GM12801 (cell line): ENCODE measurements around the gene EXOSC2.

Experiments
- TF ChIP-seq, protein P1 (sequence below): IDR thresholded peaks from one replicate; pipeline ENCODE4 v1.5.1; 2011; ENCODE audit warnings: control low read depth; ENCODE audit not compliant: insufficient read length; ENCODE audit errors: extremely low read depth

The EXOSC2 gene

DNA sequence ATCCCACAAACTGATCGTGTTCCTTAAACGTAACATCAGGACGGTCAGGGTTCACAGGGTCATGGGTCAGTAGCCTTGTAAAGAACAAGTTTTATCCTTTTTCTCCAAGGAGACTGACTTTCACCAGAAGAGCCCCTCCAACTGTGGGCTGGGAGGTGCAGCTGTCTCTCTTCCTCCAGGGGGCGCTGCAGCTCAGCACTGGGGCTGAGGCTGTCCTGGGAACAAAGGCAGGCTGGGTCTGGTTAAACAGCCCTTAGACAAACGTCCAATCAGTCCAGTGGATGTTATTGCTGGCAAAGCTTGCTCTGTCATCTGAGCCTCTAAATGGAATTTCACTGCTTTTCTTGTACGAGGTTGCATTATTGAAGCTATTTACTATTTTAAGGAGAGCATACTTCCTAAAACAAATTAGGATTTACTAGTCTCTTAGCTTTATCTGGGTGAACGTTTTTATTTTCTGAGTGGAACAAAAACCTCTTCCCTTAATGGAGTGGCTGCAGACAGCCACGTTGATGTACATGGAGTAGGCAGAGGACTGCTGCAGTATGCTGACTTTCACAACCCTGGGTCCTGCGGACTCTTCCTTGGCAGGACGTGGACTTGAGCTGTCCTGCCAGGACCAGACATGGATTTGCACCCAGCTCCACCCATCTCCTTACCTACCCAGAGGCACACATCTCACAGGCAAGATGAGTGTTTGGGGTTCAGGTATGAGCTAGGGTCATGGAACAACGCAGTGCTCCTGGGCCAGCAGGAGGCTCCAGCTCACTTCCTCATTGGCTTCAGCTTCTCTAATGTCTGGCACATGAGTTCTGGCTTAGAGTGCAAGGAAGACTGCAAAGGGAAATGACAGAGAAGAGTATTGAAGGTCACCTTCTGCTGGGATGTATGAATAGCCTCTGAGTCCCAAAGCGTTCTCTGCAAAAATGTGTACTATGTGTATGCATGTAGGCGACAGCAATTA, 7.8 kb downstream of the EXOSC2 start:
- TF ChIP-seq, protein P1, sequence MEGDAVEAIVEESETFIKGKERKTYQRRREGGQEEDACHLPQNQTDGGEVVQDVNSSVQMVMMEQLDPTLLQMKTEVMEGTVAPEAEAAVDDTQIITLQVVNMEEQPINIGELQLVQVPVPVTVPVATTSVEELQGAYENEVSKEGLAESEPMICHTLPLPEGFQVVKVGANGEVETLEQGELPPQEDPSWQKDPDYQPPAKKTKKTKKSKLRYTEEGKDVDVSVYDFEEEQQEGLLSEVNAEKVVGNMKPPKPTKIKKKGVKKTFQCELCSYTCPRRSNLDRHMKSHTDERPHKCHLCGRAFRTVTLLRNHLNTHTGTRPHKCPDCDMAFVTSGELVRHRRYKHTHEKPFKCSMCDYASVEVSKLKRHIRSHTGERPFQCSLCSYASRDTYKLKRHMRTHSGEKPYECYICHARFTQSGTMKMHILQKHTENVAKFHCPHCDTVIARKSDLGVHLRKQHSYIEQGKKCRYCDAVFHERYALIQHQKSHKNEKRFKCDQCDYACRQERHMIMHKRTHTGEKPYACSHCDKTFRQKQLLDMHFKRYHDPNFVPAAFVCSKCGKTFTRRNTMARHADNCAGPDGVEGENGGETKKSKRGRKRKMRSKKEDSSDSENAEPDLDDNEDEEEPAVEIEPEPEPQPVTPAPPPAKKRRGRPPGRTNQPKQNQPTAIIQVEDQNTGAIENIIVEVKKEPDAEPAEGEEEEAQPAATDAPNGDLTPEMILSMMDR: no peak

DNA sequence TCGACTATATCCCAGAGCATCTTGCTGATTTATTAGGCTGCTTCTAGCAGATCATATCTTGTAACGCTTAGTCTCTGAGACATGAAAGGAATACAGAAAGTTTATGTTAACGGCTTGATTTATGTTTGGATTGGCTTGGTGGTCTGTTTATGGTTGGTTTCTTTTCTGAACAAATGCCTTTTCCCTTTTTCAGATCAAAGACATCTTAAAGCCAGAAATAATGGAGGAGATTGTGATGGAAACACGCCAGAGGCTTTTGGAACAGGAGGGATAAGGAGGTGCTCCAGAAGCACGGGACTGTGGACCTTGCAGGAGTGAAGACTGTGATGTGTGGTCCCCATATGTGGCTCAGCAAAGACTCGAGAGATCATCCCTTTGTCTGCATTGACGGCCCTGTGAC, 9.9 kb downstream of the EXOSC2 start:
- TF ChIP-seq, protein P1: no peak

DNA sequence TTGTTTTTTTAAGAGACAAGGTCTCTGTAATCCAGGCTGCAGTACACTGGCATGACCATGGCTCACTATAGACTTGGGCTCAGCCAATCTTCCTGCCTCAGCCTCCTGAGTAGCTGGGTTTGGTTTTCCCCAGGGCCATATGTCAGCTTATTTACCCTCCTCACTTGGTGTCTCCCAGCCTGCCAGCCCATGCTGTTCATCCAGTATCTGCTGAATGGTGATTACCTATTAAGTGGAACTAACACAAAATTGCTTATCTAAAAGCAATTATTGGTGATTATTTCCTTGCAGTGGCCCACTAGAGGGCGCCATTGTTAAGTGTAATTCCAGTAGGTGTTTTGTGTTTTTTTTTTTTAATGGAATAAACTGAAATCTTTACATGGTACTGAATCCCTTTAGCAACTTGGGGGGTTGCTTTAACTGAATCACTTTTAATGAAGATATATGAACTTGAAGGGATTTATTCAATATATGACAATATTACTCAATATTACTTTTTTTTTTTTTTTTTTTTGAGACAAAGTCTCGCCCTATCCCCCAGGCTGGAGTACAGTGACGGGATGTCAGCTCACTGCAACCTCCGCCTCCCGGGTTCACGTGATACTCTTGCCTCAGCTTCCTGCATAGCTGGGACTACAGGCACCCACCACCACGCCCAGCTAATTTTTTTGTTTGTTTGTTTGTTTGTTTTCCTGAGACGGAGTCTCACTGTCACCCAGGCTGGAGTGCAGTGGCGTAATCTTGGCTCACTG, 13.8 kb downstream of the EXOSC2 start:
- TF ChIP-seq, protein P1: no peak

DNA sequence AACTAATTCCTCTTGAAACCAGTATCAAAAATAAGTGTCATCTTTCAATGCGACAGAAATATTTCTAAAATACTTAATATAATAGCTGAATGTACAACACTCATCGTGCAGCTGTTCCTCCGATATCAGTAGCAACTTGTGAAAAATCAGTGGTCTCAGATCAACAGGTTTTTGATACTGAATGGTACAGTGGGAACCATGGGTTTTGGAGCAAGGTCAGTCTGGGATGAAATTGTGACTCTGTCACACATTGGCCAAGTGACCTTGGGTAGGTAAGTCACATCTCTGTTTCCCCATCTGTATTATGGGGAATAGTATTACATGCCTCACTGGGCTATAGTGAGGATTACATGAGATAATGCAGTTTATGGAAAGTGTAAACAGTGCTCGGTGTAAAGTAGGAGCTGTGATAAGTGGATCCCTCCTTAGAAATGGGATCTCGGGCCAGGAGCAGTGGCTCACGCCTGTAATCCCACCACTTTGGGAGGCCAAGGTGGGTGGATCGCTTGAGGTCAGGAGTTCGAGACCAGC, 17.3 kb downstream of the EXOSC2 start:
- TF ChIP-seq, protein P1: no peak

DNA sequence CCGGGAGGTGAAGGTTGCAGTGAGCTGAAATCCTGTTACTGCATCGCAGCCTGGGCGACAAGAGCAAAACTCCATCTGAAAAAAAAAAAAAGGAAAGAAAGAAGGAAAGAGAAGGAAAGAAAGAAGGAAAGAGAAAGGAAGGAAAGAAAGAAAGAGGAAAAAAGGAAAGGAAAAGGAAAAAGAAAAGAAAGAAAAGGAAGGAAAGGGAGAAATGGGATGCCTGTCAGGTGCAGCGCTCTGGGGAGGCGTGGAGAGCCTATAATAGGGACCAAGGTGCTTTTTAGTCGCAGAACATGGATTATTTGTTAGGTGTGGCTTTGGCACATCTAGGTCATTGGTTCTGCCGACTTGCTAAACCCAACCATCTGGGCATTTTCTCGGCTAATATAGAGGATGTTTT, 17.9 kb downstream of the EXOSC2 start:
- TF ChIP-seq, protein P1: no peak

DNA sequence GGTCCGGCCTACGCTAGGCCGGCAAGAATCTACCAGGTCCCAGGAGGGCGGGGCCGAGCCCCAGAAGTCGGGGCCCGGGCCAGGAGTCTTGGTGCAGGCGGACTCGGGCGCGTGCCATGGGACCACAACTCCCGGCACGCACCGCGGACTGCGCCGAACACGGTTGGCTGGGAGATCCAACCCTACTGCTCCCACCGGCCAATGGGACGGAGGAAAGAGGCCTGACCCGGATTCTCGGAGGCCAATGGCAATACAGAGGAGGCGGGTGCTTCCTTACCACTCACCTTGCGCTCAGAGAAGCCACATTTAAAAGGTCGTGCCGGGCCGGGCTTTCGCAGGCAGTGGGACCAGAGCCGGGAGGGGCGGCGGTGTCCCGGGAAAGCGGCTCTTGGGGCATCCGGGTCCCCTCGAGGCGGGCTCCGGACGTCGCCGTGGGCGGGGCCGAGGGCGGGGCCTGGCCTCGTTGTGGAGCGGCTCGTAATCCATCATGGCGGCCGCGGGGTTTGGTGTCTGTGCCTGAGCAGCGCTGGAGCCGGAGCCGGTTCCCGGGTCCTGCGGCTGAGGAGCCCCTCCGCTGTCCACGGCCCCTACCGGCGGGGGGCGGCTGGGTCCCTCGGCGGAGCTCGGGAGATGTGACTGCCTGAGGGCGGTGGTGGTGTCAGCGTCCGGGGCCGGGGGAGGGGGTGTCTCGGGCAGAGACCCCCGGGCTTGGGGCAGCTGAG, 19.1 kb downstream of the EXOSC2 start:
- TF ChIP-seq, protein P1: no peak
